Naive thymus-derived CD8-positive, alpha-beta T cell (primary cell): Measurements from ENCODE around the gene MPP2. TPM values are rescaled to one million over a fixed set of nuclear protein-coding genes. Genes with fewer than 3 reads are reported as not detected.

Source experiments
- ATAC-seq, 2 donors: fragments of 150-1000 bp; cut with Tn5 transposase in 1 of 2; sonication (Bioruptor Pico), chemical (Tn5 transposase) in 1 of 2; 1 replicate in 1 of 2; 2 replicates in 1 of 2; pipeline ENCODE4 v1.10.0; 2021; ENCODE audit warnings: mild to moderate bottlenecking in 2 of 2, moderate library complexity in 2 of 2
- POLR2A ChIA-PET: fragments of 350-600 bp; sonication (Branson Sonifier 250); formaldehyde crosslinking; loops from one replicate; lab custom pipeline; 2021; ENCODE audit warnings: antibody characterized with exemption; lab: Charles Lee
- DNase-seq, 10 donors: peaks; one replicate each; pipeline versions ENCODE4 v3.0.0 to v3.0.0-alpha.2; 2020 to 2022
- H3K27ac Mint-ChIP-seq, 10 donors: one replicate each; pipeline ENCODE4 v1.8.0; 2020 to 2022; ENCODE audit warnings: mild to moderate bottlenecking in 10 of 10, mixed read lengths in 10 of 10, moderate library complexity in 4 of 10, inconsistent platforms in 1 of 10
- H3K27me3 Mint-ChIP-seq, 5 donors: one replicate each; pipeline ENCODE4 v1.8.0; 2021 to 2022; ENCODE audit warnings: mixed read lengths in 5 of 5
- H3K36me3 Mint-ChIP-seq, 3 donors: one replicate each; pipeline ENCODE4 v1.8.0; 2020 to 2022; ENCODE audit warnings: mixed read lengths in 3 of 3, mild to moderate bottlenecking in 2 of 3, inconsistent platforms in 1 of 3
- H3K4me1 Mint-ChIP-seq, 4 donors: one replicate each; pipeline ENCODE4 v1.8.0; 2021 to 2022; ENCODE audit warnings: mixed read lengths in 4 of 4
- H3K4me3 Mint-ChIP-seq, 10 donors: one replicate each; pipeline ENCODE4 v1.8.0; 2020 to 2022; ENCODE audit warnings: mild to moderate bottlenecking in 10 of 10, mixed read lengths in 10 of 10, moderate library complexity in 6 of 10, inconsistent platforms in 1 of 10
- H3K9me3 Mint-ChIP-seq, 9 donors: one replicate each; pipeline ENCODE4 v1.8.0; 2020 to 2022; ENCODE audit warnings: mixed read lengths in 9 of 9, mild to moderate bottlenecking in 3 of 9, inconsistent platforms in 1 of 9, moderate library complexity in 1 of 9
- polyA plus RNA-seq, 3 donors: library from polyadenylated mRNA; unstranded; fragments of 300-500 nt; fragmentation: Illumina TruSeq; gene quantifications; one replicate each; pipeline ENCODE4 v1.2.3, GENCODE V29; 2021
- total RNA-seq, 8 experiments: library from RNA in 2 of 8; stranded (reverse) in 2 of 8; gene quantifications; one replicate each; pipeline ENCODE4 v1.2.3 and lab custom pipeline; 2021 to 2026

The MPP2 gene
- 1 to 10 TPM; 2.4 to 5.2 TPM for total RNA-seq
- polyA plus RNA-seq = 1 to 10 TPM; 1.1 to 4.0 (median 3.1) TPM
- 1.2 to 8.1 (median 4.8) reads per million in 6 experiments for total RNA-seq (lab: John Stamatoyannopoulos, UW)

- DNase-seq = peak; percentile 43 to 84 (median 66)
- Mint-ChIP-seq H3K27ac (peak within 1 kb of the TSS in 9 of 10 donors; percentile 66 to 98 (median 96)), H3K4me3 (peak within 1 kb of the TSS; percentile 85 to 99 (median 92)), H3K4me1 (peaks cover 9 to 21% (median 20%) of the 10 kb centered on the region in 4 donors), H3K27me3 (peaks cover 0 to 15% (median 0%) of the 10 kb centered on the region in 5 donors), H3K9me3 (no peaks in the 10 kb centered on the region), H3K36me3 (no peaks in the 10 kb centered on the region)
- POLR2A ChIA-PET = interaction anchor here (0.6 to 2.1 kb wide), 3 partner anchors 21 to 216 kb away, joined by 3 to 10 read pairs (median 4); partner anchors contain the start of gene HDAC5
- ATAC-seq = peak; percentile 67 to 73
Measured at GRCh38 chr17:43907425-43907981, at the start of gene MPP2. Gene MPP2 (minus strand): TSS chr17:43907536. CDS start chr17:43904460, 3,076 bp downstream.

- H3K27ac Mint-ChIP-seq = no peak overlapping the region
- POLR2A ChIA-PET = no interaction called here
- ATAC-seq (no peak), DNase-seq (no peak)
- H3K9me3 Mint-ChIP-seq = no peaks in the 10 kb centered on the region
- no peak overlapping the region for H3K4me3 Mint-ChIP-seq
- peaks cover 15 to 45% (median 28%) of the 10 kb centered on the region in 5 donors for H3K27me3 Mint-ChIP-seq
- peaks cover 2 to 10% (median 4%) of the 10 kb centered on the region in 4 donors for H3K4me1 Mint-ChIP-seq
- no peaks in the 10 kb centered on the region for H3K36me3 Mint-ChIP-seq
Measured at GRCh38 chr17:43956222-43956621, 48.9 kb upstream of the MPP2 start.

- DNase-seq (no peak), ATAC-seq (no peak)
- Mint-ChIP-seq H3K27ac (peak within 1 kb of the TSS in 1 of 10 donors; percentile 25), H3K4me3 (peak within 1 kb of the TSS in 6 of 10 donors; percentile 20 to 50 (median 28)), H3K27me3 (peaks cover 19 to 65% (median 40%) of the 10 kb centered on the region in 5 donors), H3K36me3 (no peaks in the 10 kb centered on the region), H3K9me3 (no peaks in the 10 kb centered on the region), H3K4me1 (peaks cover 2 to 10% (median 4%) of the 10 kb centered on the region in 4 donors)
- POLR2A ChIA-PET = no interaction called here
Measured at GRCh38 chr17:43953746-43954145, 46.4 kb upstream of the MPP2 start, which contains the start of gene PYY. Gene PYY (minus strand): TSS chr17:43953940. CDS start chr17:43953483, 457 bp downstream.

- Mint-ChIP-seq H3K4me1 (peaks cover 2 to 10% (median 4%) of the 10 kb centered on the region in 4 donors), H3K4me3 (peak overlapping the region in 5 of 10 donors; percentile 21 to 50 (median 33)), H3K27ac (peak overlapping the region in 1 of 10 donors; percentile 25), H3K36me3 (no peaks in the 10 kb centered on the region), H3K9me3 (no peaks in the 10 kb centered on the region), H3K27me3 (peaks cover 19 to 65% (median 40%) of the 10 kb centered on the region in 5 donors)
- peak in 1 of 2 donors; percentile 44 for ATAC-seq
- POLR2A ChIA-PET = no interaction called here
- DNase-seq = no peak
Measured at GRCh38 chr17:43952724-43953666, 45.7 kb upstream of the MPP2 start.

- DNase-seq = no peak
- Mint-ChIP-seq H3K27me3 (peaks cover 17 to 65% (median 40%) of the 10 kb centered on the region in 5 donors), H3K4me1 (peaks cover 2 to 10% (median 4%) of the 10 kb centered on the region in 4 donors), H3K36me3 (no peaks in the 10 kb centered on the region), H3K27ac (peak overlapping the region in 2 of 10 donors; percentile 57 to 67), H3K4me3 (peak overlapping the region in 1 of 10 donors; percentile 21), H3K9me3 (no peaks in the 10 kb centered on the region)
- no peak for ATAC-seq
- POLR2A ChIA-PET = no interaction called here
Measured at GRCh38 chr17:43952351-43952723, 45.0 kb upstream of the MPP2 start.

- no peaks in the 10 kb centered on the region for H3K9me3 Mint-ChIP-seq
- H3K27ac Mint-ChIP-seq = peak overlapping the region in 1 of 10 donors; percentile 67
- DNase-seq = no peak
- H3K4me1 Mint-ChIP-seq = peaks cover 2 to 10% (median 4%) of the 10 kb centered on the region in 4 donors
- no peaks in the 10 kb centered on the region for H3K36me3 Mint-ChIP-seq
- no peak for ATAC-seq
- peak overlapping the region in 3 of 10 donors; percentile 5 to 20 (median 8) for H3K4me3 Mint-ChIP-seq
- H3K27me3 Mint-ChIP-seq = peaks cover 17 to 65% (median 40%) of the 10 kb centered on the region in 5 donors
- POLR2A ChIA-PET = no interaction called here
Measured at GRCh38 chr17:43951750-43952149, 44.4 kb upstream of the MPP2 start.

GRCh38 chr17:43950554-43950953 lies 43.2 kb upstream of the MPP2 start:
- POLR2A ChIA-PET = no interaction called here
- ATAC-seq (no peak), DNase-seq (no peak)
- Mint-ChIP-seq H3K9me3 (no peaks in the 10 kb centered on the region), H3K36me3 (no peaks in the 10 kb centered on the region), H3K27me3 (peaks cover 17 to 58% (median 41%) of the 10 kb centered on the region in 5 donors), H3K27ac (no peak overlapping the region), H3K4me1 (peaks cover 2 to 10% (median 4%) of the 10 kb centered on the region in 4 donors), H3K4me3 (no peak overlapping the region)

- peaks cover 17 to 51% (median 39%) of the 10 kb centered on the region in 5 donors for H3K27me3 Mint-ChIP-seq
- POLR2A ChIA-PET = no interaction called here
Measured at GRCh38 chr17:43949781-43950180, 42.4 kb upstream of the MPP2 start.

GRCh38 chr17:43946781-43947180 lies 39.4 kb upstream of the MPP2 start:
- POLR2A ChIA-PET = no interaction called here
- Mint-ChIP-seq H3K27ac (no peak overlapping the region), H3K36me3 (no peaks in the 10 kb centered on the region), H3K9me3 (no peaks in the 10 kb centered on the region), H3K4me3 (no peak overlapping the region), H3K27me3 (peaks cover 8 to 28% (median 23%) of the 10 kb centered on the region in 5 donors), H3K4me1 (peaks cover 0 to 4% (median 2%) of the 10 kb centered on the region in 4 donors)
- DNase-seq (no peak), ATAC-seq (no peak)

More at GRCh38 chr17:43949781-43950180, 42.4 kb upstream of the MPP2 start:
- no peak for ATAC-seq
- no peaks in the 10 kb centered on the region for H3K9me3 Mint-ChIP-seq
- H3K4me1 Mint-ChIP-seq = peaks cover 2 to 10% (median 4%) of the 10 kb centered on the region in 4 donors
- no peak overlapping the region for H3K4me3 Mint-ChIP-seq
- no peak overlapping the region for H3K27ac Mint-ChIP-seq
- no peaks in the 10 kb centered on the region for H3K36me3 Mint-ChIP-seq
- no peak for DNase-seq

- peaks cover 0 to 3% (median 0%) of the 10 kb centered on the region in 4 donors for H3K4me1 Mint-ChIP-seq
- ATAC-seq (no peak), DNase-seq (no peak)
- H3K27me3 Mint-ChIP-seq = peaks cover 0 to 15% (median 10%) of the 10 kb centered on the region in 5 donors
- POLR2A ChIA-PET = no interaction called here
- no peak overlapping the region for H3K4me3 Mint-ChIP-seq
- H3K27ac Mint-ChIP-seq = no peak overlapping the region
- no peaks in the 10 kb centered on the region for H3K36me3 Mint-ChIP-seq
- no peaks in the 10 kb centered on the region for H3K9me3 Mint-ChIP-seq
Measured at GRCh38 chr17:43945074-43945829, 37.9 kb upstream of the MPP2 start.

- no peak for ATAC-seq
- no peak within 1 kb of the TSS for H3K27ac Mint-ChIP-seq
- H3K9me3 Mint-ChIP-seq = no peaks in the 10 kb centered on the region
- H3K36me3 Mint-ChIP-seq = no peaks in the 10 kb centered on the region
- peaks cover 0 to 9% (median 4%) of the 10 kb centered on the region in 5 donors for H3K27me3 Mint-ChIP-seq
- no peak for DNase-seq
- H3K4me3 Mint-ChIP-seq = no peak within 1 kb of the TSS
- H3K4me1 Mint-ChIP-seq = peaks cover 9 to 22% (median 16%) of the 10 kb centered on the region in 4 donors
- POLR2A ChIA-PET = no interaction called here
Measured at GRCh38 chr17:43942051-43942685, 34.8 kb upstream of the MPP2 start, which contains the start of gene PPY. Gene PPY (minus strand): TSS chr17:43942476. CDS start chr17:43941654, 822 bp downstream.
